H1 (cell line): ENCODE results near the gene TMEM150B. TPM values are rescaled to one million over a fixed set of nuclear protein-coding genes. Genes with fewer than 3 reads are reported as not detected.
A peak's percentile ranks its signal among the peaks of the same experiment; 100 is the strongest.

Experiments
- CTCF ChIA-PET: fragments of 300-600 bp; sonication (Branson Sonifier 250); formaldehyde crosslinking; loops from one replicate; lab custom pipeline; 2021; ENCODE audit not compliant: partially characterized antibody; lab: Charles Lee
- POLR2A ChIA-PET: fragments of 300-600 bp; sonication (Branson Sonifier 250); formaldehyde crosslinking; loops from one replicate; lab custom pipeline; 2021; ENCODE audit warnings: inconsistent platforms; ENCODE audit not compliant: partially characterized antibody; lab: Charles Lee
- DNase-seq, 2 experiments: peaks; one replicate each; pipeline versions ENCODE4 v3.0.0 to v3.0.0-alpha.2; 2010 to 2022; ENCODE audit warnings: low spot score in 2 of 2, low read depth in 1 of 2, mixed read lengths in 1 of 2
- FAIRE-seq: peaks from 2 replicates; lab custom pipeline; 2011; peaks lifted over from hg19 to GRCh38; lab: Jason Lieb, UNC
- H2AFZ ChIP-seq: 2 replicates; pipeline ENCODE4 v1.8.1; 2012; ENCODE audit warnings: low read length, inconsistent platforms
- H2AK5ac ChIP-seq: 2 replicates; pipeline ENCODE4 v1.6.1; 2013; ENCODE audit warnings: low read depth, low read length
- H2BK120ac ChIP-seq: replicated peaks from 2 replicates; pipeline ENCODE3; 2013; ENCODE audit warnings: low read depth, low read length, inconsistent platforms
- H2BK12ac ChIP-seq: 2 replicates; pipeline ENCODE4 v1.6.1; 2013; ENCODE audit warnings: low read depth, low read length
- H2BK15ac ChIP-seq: 2 replicates; pipeline ENCODE4 v1.6.1; 2013; ENCODE audit warnings: low read length
- H2BK20ac ChIP-seq: 2 replicates; pipeline ENCODE4 v1.6.1; 2013; ENCODE audit warnings: low read length
- H2BK5ac ChIP-seq: 2 replicates; pipeline ENCODE4 v1.6.1; 2013; ENCODE audit warnings: low read depth, low read length
- H3K14ac ChIP-seq: 2 replicates; pipeline ENCODE4 v1.6.1; 2013; ENCODE audit warnings: inconsistent platforms; ENCODE audit not compliant: insufficient read length
- H3K18ac ChIP-seq: 2 replicates; pipeline ENCODE4 v1.6.1; 2013; ENCODE audit warnings: low read length; ENCODE audit errors: extremely low read depth
- H3K23ac ChIP-seq: 2 replicates; pipeline ENCODE4 v1.6.1; 2013; ENCODE audit warnings: inconsistent platforms; ENCODE audit not compliant: insufficient read length
- H3K23me2 ChIP-seq: 2 replicates; pipeline ENCODE4 v1.6.1; 2013; ENCODE audit warnings: low read depth, low read length
- H3K27ac ChIP-seq: 2 replicates; pipeline ENCODE4 v1.6.1; 2011; ENCODE audit warnings: low read depth, low read length, inconsistent platforms
- H3K27me3 ChIP-seq, 4 experiments: replicated peaks in 1 of 4; 1 replicate in 1 of 4; 2 replicates in 3 of 4; pipeline versions ENCODE4 v1.6.1 to v1.8.1; 2011 to 2013; ENCODE audit warnings: low read length in 3 of 4, mild to moderate bottlenecking in 3 of 4, inconsistent platforms in 2 of 4, mixed read lengths in 2 of 4, moderate library complexity in 1 of 4; ENCODE audit not compliant: control insufficient read depth in 3 of 4, insufficient read depth in 3 of 4; ENCODE audit errors: extremely low read depth in 1 of 4
- H3K36me3 ChIP-seq, 4 experiments: 2 replicates each; pipeline versions ENCODE4 v1.6.1 to v1.8.1; 2011 to 2013; ENCODE audit warnings: mild to moderate bottlenecking in 4 of 4, low read length in 3 of 4, moderate library complexity in 2 of 4, control low read depth in 1 of 4, inconsistent platforms in 1 of 4; ENCODE audit not compliant: insufficient read depth in 4 of 4, control insufficient read depth in 2 of 4
- H3K4ac ChIP-seq: replicated peaks from 2 replicates; pipeline ENCODE3; 2013; ENCODE audit warnings: low read length, low read depth, mixed read lengths, inconsistent platforms; ENCODE audit not compliant: insufficient read length
- H3K4me1 ChIP-seq, 4 experiments: replicated peaks in 1 of 4; 1 replicate in 1 of 4; 2 replicates in 3 of 4; pipeline versions ENCODE4 v1.6.1 to v1.8.1; 2011 to 2013; ENCODE audit warnings: low read length in 3 of 4, inconsistent platforms in 2 of 4, mixed read lengths in 1 of 4; ENCODE audit not compliant: insufficient read depth in 4 of 4, control insufficient read depth in 3 of 4
- H3K4me2 ChIP-seq, 2 experiments: 2 replicates each; pipeline versions ENCODE4 v1.6.1 to v1.8.1; 2011 to 2013; ENCODE audit warnings: low read depth in 2 of 2, low read length in 2 of 2, control low read depth in 1 of 2, inconsistent platforms in 1 of 2, mild to moderate bottlenecking in 1 of 2; ENCODE audit not compliant: insufficient read depth in 1 of 2
- H3K4me3 ChIP-seq, 4 experiments: fragments of 200-600, 300-600 bp in 1 of 4; sonication (generic), shearing (Covaris generic), sonication (Bioruptor Twin) in 1 of 4; 2 replicates each; pipeline versions ENCODE4 v1.5.1 to v1.8.1; 2011 to 2016; ENCODE audit warnings: low read length in 4 of 4, low read depth in 3 of 4, control low read depth in 2 of 4, inconsistent platforms in 2 of 4, mild to moderate bottlenecking in 2 of 4, mixed read lengths in 1 of 4, moderate library complexity in 1 of 4; ENCODE audit not compliant: insufficient read depth in 2 of 4; ENCODE audit errors: extremely low read depth in 1 of 4
- H3K56ac ChIP-seq: replicated peaks from 2 replicates; pipeline ENCODE3; 2013; ENCODE audit warnings: low read depth, mild to moderate bottlenecking, mixed read lengths, low read length, inconsistent platforms; ENCODE audit not compliant: insufficient read length
- H3K79me1 ChIP-seq: 2 replicates; pipeline ENCODE4 v1.6.1; 2013; ENCODE audit warnings: low read depth, low read length, control low read depth
- H3K79me2 ChIP-seq, 2 experiments: 2 replicates each; pipeline versions ENCODE4 v1.6.1 to v1.8.1; 2012 to 2013; ENCODE audit warnings: low read length in 2 of 2, mild to moderate bottlenecking in 2 of 2, inconsistent platforms in 1 of 2; ENCODE audit not compliant: insufficient read depth in 2 of 2, control insufficient read depth in 1 of 2
- H3K9ac ChIP-seq, 4 experiments: replicated peaks in 1 of 4; 1 replicate in 1 of 4; 2 replicates in 3 of 4; pipeline versions ENCODE4 v1.6.1 to v1.8.1; 2011 to 2013; ENCODE audit warnings: low read depth in 3 of 4, low read length in 3 of 4, control low read depth in 2 of 4, mild to moderate bottlenecking in 2 of 4, moderate library complexity in 2 of 4, inconsistent platforms in 1 of 4; ENCODE audit errors: extremely low read depth in 1 of 4
- H3K9me3 ChIP-seq, 2 experiments: 2 replicates each; pipeline versions ENCODE4 v1.6.1 to v1.8.1; 2012 to 2013; ENCODE audit warnings: mild to moderate bottlenecking in 2 of 2, moderate library complexity in 2 of 2, control low read depth in 1 of 2, inconsistent platforms in 1 of 2, low read depth in 1 of 2, low read length in 1 of 2, mixed read lengths in 1 of 2; ENCODE audit not compliant: insufficient read depth in 2 of 2
- H4K20me1 ChIP-seq, 2 experiments: replicated peaks in 1 of 2; 2 replicates each; pipeline versions ENCODE3 to v1.8.1; 2011 to 2013; ENCODE audit warnings: inconsistent platforms in 2 of 2, low read length in 2 of 2, mild to moderate bottlenecking in 1 of 2; ENCODE audit not compliant: insufficient read depth in 2 of 2, control insufficient read depth in 1 of 2
- H4K5ac ChIP-seq: 2 replicates; pipeline ENCODE4 v1.6.1; 2013; ENCODE audit warnings: low read length, low read depth, mixed read lengths, inconsistent platforms; ENCODE audit not compliant: insufficient read length
- H4K8ac ChIP-seq: 2 replicates; pipeline ENCODE4 v1.8.0; 2013; ENCODE audit warnings: mild to moderate bottlenecking, moderate library complexity, low read length, inconsistent platforms; ENCODE audit not compliant: insufficient read depth; ENCODE audit errors: extremely low read depth
- H4K91ac ChIP-seq: replicated peaks from 2 replicates; pipeline ENCODE3; 2013; ENCODE audit warnings: low read length, mixed read lengths, inconsistent platforms; ENCODE audit not compliant: insufficient read length
- CREB1 ChIP-seq: IDR thresholded peaks from 2 replicates; pipeline ENCODE4 v1.6.1; 2012; ENCODE audit warnings: inconsistent platforms
- CTCF ChIP-seq, 3 experiments: IDR thresholded peaks; 1 replicate in 2 of 3; 2 replicates in 1 of 3; pipeline versions ENCODE4 v1.5.1 to v1.6.1; 2011; ENCODE audit warnings: low read length in 3 of 3, mild to moderate bottlenecking in 3 of 3, inconsistent platforms in 2 of 3, low read depth in 1 of 3, moderate library complexity in 1 of 3; ENCODE audit not compliant: insufficient read depth in 1 of 3; ENCODE audit errors: control extremely low read depth in 1 of 3
- JUND ChIP-seq: IDR thresholded peaks from 2 replicates; pipeline ENCODE4 v1.6.1; 2011; ENCODE audit warnings: mild to moderate bottlenecking, improper control_type of control experiment, low read length
- KDM5A ChIP-seq: fragments of 200-600 bp; IDR thresholded peaks from 2 replicates; pipeline ENCODE4 v1.7.1; 2012; ENCODE audit warnings: mild to moderate bottlenecking, low read length, inconsistent platforms, mixed read lengths
- NANOG ChIP-seq: IDR thresholded peaks from 2 replicates; pipeline ENCODE4 v1.6.1; 2011; ENCODE audit warnings: low read length, low read depth, mild to moderate bottlenecking, inconsistent platforms; ENCODE audit not compliant: insufficient read depth, poor library complexity, severe bottlenecking
- PHF8 ChIP-seq: fragments of 200-600 bp; sonication (generic); conservative IDR thresholded peaks from 2 replicates; pipeline ENCODE4 v1.7.1; 2012; ENCODE audit warnings: low read depth, mild to moderate bottlenecking, inconsistent platforms, low read length, moderate library complexity
- POU5F1 ChIP-seq: IDR thresholded peaks from 2 replicates; pipeline ENCODE4 v1.6.1; 2011; ENCODE audit warnings: low read depth, mild to moderate bottlenecking, low read length, moderate library complexity
- RNF2 ChIP-seq: fragments of 200-900, 300-1000 bp; sonication (generic); IDR thresholded peaks from 2 replicates; pipeline ENCODE4 v1.7.1; 2016; ENCODE audit warnings: borderline replicate concordance, low read depth, mild to moderate bottlenecking, antibody characterized with exemption, low read length; ENCODE audit not compliant: poor library complexity, severe bottlenecking; ENCODE audit errors: missing control alignments
- SIX5 ChIP-seq: IDR thresholded peaks from 2 replicates; pipeline ENCODE4 v1.6.1; 2011; ENCODE audit warnings: mild to moderate bottlenecking, low read depth, low read length
- SRF ChIP-seq: IDR thresholded peaks from 2 replicates; pipeline ENCODE4 v1.6.1; 2011; ENCODE audit warnings: mild to moderate bottlenecking, low read depth, low read length, moderate library complexity
- TCF12 ChIP-seq: IDR thresholded peaks from 2 replicates; pipeline ENCODE4 v1.6.1; 2011; ENCODE audit warnings: low read depth, mild to moderate bottlenecking, low read length
- WGBS, 2 experiments: shearing (Covaris generic) in 1 of 2; methylation state at CpG; one replicate each; pipeline versions ENCODE4 v1.1.6 to v1.1.7; 2013 to 2015; ENCODE audit warnings: low lambda C conversion rate in 2 of 2, mixed read lengths in 2 of 2, inconsistent platforms in 1 of 2, low coverage in 1 of 2, missing lambda C conversion rate in 1 of 2; ENCODE audit not compliant: insufficient replicate concordance in 2 of 2, insufficient coverage in 1 of 2, insufficient read length in 1 of 2; ENCODE audit errors: extremely low coverage in 1 of 2, missing lambda C conversion rate in 1 of 2; 5-methylcytosine and 5-hydroxymethylcytosine counted together
- polyA plus RNA-seq, 7 experiments: library from polyadenylated mRNA; depleted of rRNA in 3 of 7; stranded (reverse) in 5 of 7; unstranded in 2 of 7; fragments of >200 nt in 5 of 7; fragments of 200-250 nt in 2 of 7; gene quantifications; 1 replicate in 5 of 7; 2 replicates in 1 of 7; 4 replicates in 1 of 7; pipeline versions ENCODE4 v1.2.1 to v1.2.3, GENCODE V29; 2011 to 2013; ENCODE audit warnings: missing spikeins in 2 of 7, mixed read lengths in 2 of 7
- total RNA-seq: library from RNA; stranded (reverse); fragmentation: NEBNext Ultra II Directional; extraction: Animal tissue kit (Norgen Biotek cat#: 25700); gene quantifications from 2 replicates; pipeline ENCODE4 v1.2.1, GENCODE V29; 2021

Gene TMEM150B
- total and polyA plus RNA-seq, 2 of the 8 experiments (the other 6 are each of a cell fraction or from before 2014, with no cell fraction given), result 0.41 to 0.91 TPM

GRCh38 chr19:55264531-55264930, 60.6 kb downstream of the TMEM150B start:
- Histone ChIP-seq H2AK5ac (no peak overlapping the region), H3K9ac (no peak overlapping the region), H3K4ac (no peak overlapping the region), H2BK12ac (no peak overlapping the region), H2BK5ac (no peak overlapping the region), H3K4me1 (peaks cover 0 to 3% (median 2%) of the 10 kb centered on the region in 4 experiments; a peak in 2 of 7 replicates), H4K5ac (no peak overlapping the region), H3K27me3 (no peaks in the 10 kb centered on the region), H2BK20ac (0 out of 2 replicates have a peak overlapping the region, but pooled peaks have one; percentile 48), H4K20me1 (peaks cover 0 to 4% of the 10 kb centered on the region in 2 experiments), H4K91ac (no peak overlapping the region), H3K79me1 (no peaks in the 10 kb centered on the region), H2BK120ac (no peak overlapping the region), H4K8ac (no peak overlapping the region), H3K9me3 (peaks cover 0 to 3% of the 10 kb centered on the region in 2 experiments; a peak in 3 of 4 replicates), H3K27ac (no peak overlapping the region), H3K18ac (no peak overlapping the region), H3K14ac (no peak overlapping the region), H2BK15ac (no peak overlapping the region), H3K36me3 (no peaks in the 10 kb centered on the region), H3K4me3 (no peak overlapping the region), H3K56ac (no peak overlapping the region), H2AFZ (no peak overlapping the region), H3K23me2 (peaks cover 9% of the 10 kb centered on the region; the same call in 1 of the 2 replicates), H3K4me2 (no peak overlapping the region), H3K79me2 (peaks cover 0 to 6% of the 10 kb centered on the region in 2 experiments; a peak in 1 of 4 replicates), H3K23ac (no peak overlapping the region)
- no peak for DNase-seq
- CTCF ChIA-PET, result interaction anchor here (1.2 to 1.4 kb wide), 2 partner anchors 13 to 99 kb away, joined by 4 to 6 read pairs; no protein-coding TSS in a partner anchor
- 97% methylated on average over 5 of the region's 5 CpGs; no CpG with 5 or more reads in 1 of the 2 experiments for WGBS, 2 experiments
- POLR2A ChIA-PET, result interaction anchor here (1.7 kb wide), 1 partner anchor 143 kb away, joined by 5 read pairs; the partner anchor contains the start of gene UBE2S
- FAIRE-seq, result no peak
- no peak for TF ChIP-seq TCF12
- TF ChIP-seq CTCF (IDR thresholded peaks at IDR 0.05; ENCODE audit: control extremely low read depth in 1 of 3, insufficient read depth in 1 of 3, low read depth in 1 of 3, low read length in 3 of 3), result no peak
- no peak for TF ChIP-seq SRF
- TF ChIP-seq CREB1, result no peak
- TF ChIP-seq PHF8, result no peak
- no peak for TF ChIP-seq POU5F1
- no peak for TF ChIP-seq RNF2
- no peak for TF ChIP-seq NANOG
- TF ChIP-seq JUND, result no peak
- TF ChIP-seq KDM5A, result no peak
- TF ChIP-seq SIX5, result no peak
